H1 (cell line): ENCODE measurements around the gene IGSF9B. TPM values are rescaled to one million over a fixed set of nuclear protein-coding genes. Genes with fewer than 3 reads are reported as not detected.

ENCODE experiments used
- CTCF ChIA-PET: fragments of 300-600 bp; sonication (Branson Sonifier 250); formaldehyde crosslinking; loops from one replicate; lab custom pipeline; 2021; ENCODE audit not compliant: partially characterized antibody; lab: Charles Lee
- POLR2A ChIA-PET: fragments of 300-600 bp; sonication (Branson Sonifier 250); formaldehyde crosslinking; loops from one replicate; lab custom pipeline; 2021; ENCODE audit warnings: inconsistent platforms; ENCODE audit not compliant: partially characterized antibody; lab: Charles Lee
- DNase-seq, 2 experiments: peaks; one replicate each; pipeline versions ENCODE4 v3.0.0 to v3.0.0-alpha.2; 2010 to 2022; ENCODE audit warnings: low spot score in 2 of 2, low read depth in 1 of 2, mixed read lengths in 1 of 2
- FAIRE-seq: peaks from 2 replicates; lab custom pipeline; 2011; peaks lifted over from hg19 to GRCh38; lab: Jason Lieb, UNC
- H2AFZ ChIP-seq: 2 replicates; pipeline ENCODE4 v1.8.1; 2012; ENCODE audit warnings: low read length, inconsistent platforms
- H2AK5ac ChIP-seq: 2 replicates; pipeline ENCODE4 v1.6.1; 2013; ENCODE audit warnings: low read depth, low read length
- H2BK120ac ChIP-seq: replicated peaks from 2 replicates; pipeline ENCODE3; 2013; ENCODE audit warnings: low read depth, low read length, inconsistent platforms
- H2BK12ac ChIP-seq: 2 replicates; pipeline ENCODE4 v1.6.1; 2013; ENCODE audit warnings: low read depth, low read length
- H2BK15ac ChIP-seq: 2 replicates; pipeline ENCODE4 v1.6.1; 2013; ENCODE audit warnings: low read length
- H2BK20ac ChIP-seq: 2 replicates; pipeline ENCODE4 v1.6.1; 2013; ENCODE audit warnings: low read length
- H2BK5ac ChIP-seq: 2 replicates; pipeline ENCODE4 v1.6.1; 2013; ENCODE audit warnings: low read depth, low read length
- H3K14ac ChIP-seq: 2 replicates; pipeline ENCODE4 v1.6.1; 2013; ENCODE audit warnings: inconsistent platforms; ENCODE audit not compliant: insufficient read length
- H3K18ac ChIP-seq: 2 replicates; pipeline ENCODE4 v1.6.1; 2013; ENCODE audit warnings: low read length; ENCODE audit errors: extremely low read depth
- H3K23ac ChIP-seq: 2 replicates; pipeline ENCODE4 v1.6.1; 2013; ENCODE audit warnings: inconsistent platforms; ENCODE audit not compliant: insufficient read length
- H3K23me2 ChIP-seq: 2 replicates; pipeline ENCODE4 v1.6.1; 2013; ENCODE audit warnings: low read depth, low read length
- H3K27ac ChIP-seq: 2 replicates; pipeline ENCODE4 v1.6.1; 2011; ENCODE audit warnings: low read depth, low read length, inconsistent platforms
- H3K27me3 ChIP-seq, 4 experiments: replicated peaks in 1 of 4; 1 replicate in 1 of 4; 2 replicates in 3 of 4; pipeline versions ENCODE4 v1.6.1 to v1.8.1; 2011 to 2013; ENCODE audit warnings: low read length in 3 of 4, mild to moderate bottlenecking in 3 of 4, inconsistent platforms in 2 of 4, mixed read lengths in 2 of 4, moderate library complexity in 1 of 4; ENCODE audit not compliant: control insufficient read depth in 3 of 4, insufficient read depth in 3 of 4; ENCODE audit errors: extremely low read depth in 1 of 4
- H3K36me3 ChIP-seq, 4 experiments: 2 replicates each; pipeline versions ENCODE4 v1.6.1 to v1.8.1; 2011 to 2013; ENCODE audit warnings: mild to moderate bottlenecking in 4 of 4, low read length in 3 of 4, moderate library complexity in 2 of 4, control low read depth in 1 of 4, inconsistent platforms in 1 of 4; ENCODE audit not compliant: insufficient read depth in 4 of 4, control insufficient read depth in 2 of 4
- H3K4ac ChIP-seq: replicated peaks from 2 replicates; pipeline ENCODE3; 2013; ENCODE audit warnings: low read length, low read depth, mixed read lengths, inconsistent platforms; ENCODE audit not compliant: insufficient read length
- H3K4me1 ChIP-seq, 4 experiments: replicated peaks in 1 of 4; 1 replicate in 1 of 4; 2 replicates in 3 of 4; pipeline versions ENCODE4 v1.6.1 to v1.8.1; 2011 to 2013; ENCODE audit warnings: low read length in 3 of 4, inconsistent platforms in 2 of 4, mixed read lengths in 1 of 4; ENCODE audit not compliant: insufficient read depth in 4 of 4, control insufficient read depth in 3 of 4
- H3K4me2 ChIP-seq, 2 experiments: 2 replicates each; pipeline versions ENCODE4 v1.6.1 to v1.8.1; 2011 to 2013; ENCODE audit warnings: low read depth in 2 of 2, low read length in 2 of 2, control low read depth in 1 of 2, inconsistent platforms in 1 of 2, mild to moderate bottlenecking in 1 of 2; ENCODE audit not compliant: insufficient read depth in 1 of 2
- H3K4me3 ChIP-seq, 4 experiments: fragments of 200-600, 300-600 bp in 1 of 4; sonication (generic), shearing (Covaris generic), sonication (Bioruptor Twin) in 1 of 4; 2 replicates each; pipeline versions ENCODE4 v1.5.1 to v1.8.1; 2011 to 2016; ENCODE audit warnings: low read length in 4 of 4, low read depth in 3 of 4, control low read depth in 2 of 4, inconsistent platforms in 2 of 4, mild to moderate bottlenecking in 2 of 4, mixed read lengths in 1 of 4, moderate library complexity in 1 of 4; ENCODE audit not compliant: insufficient read depth in 2 of 4; ENCODE audit errors: extremely low read depth in 1 of 4
- H3K56ac ChIP-seq: replicated peaks from 2 replicates; pipeline ENCODE3; 2013; ENCODE audit warnings: low read depth, mild to moderate bottlenecking, mixed read lengths, low read length, inconsistent platforms; ENCODE audit not compliant: insufficient read length
- H3K79me1 ChIP-seq: 2 replicates; pipeline ENCODE4 v1.6.1; 2013; ENCODE audit warnings: low read depth, low read length, control low read depth
- H3K79me2 ChIP-seq, 2 experiments: 2 replicates each; pipeline versions ENCODE4 v1.6.1 to v1.8.1; 2012 to 2013; ENCODE audit warnings: low read length in 2 of 2, mild to moderate bottlenecking in 2 of 2, inconsistent platforms in 1 of 2; ENCODE audit not compliant: insufficient read depth in 2 of 2, control insufficient read depth in 1 of 2
- H3K9ac ChIP-seq, 4 experiments: replicated peaks in 1 of 4; 1 replicate in 1 of 4; 2 replicates in 3 of 4; pipeline versions ENCODE4 v1.6.1 to v1.8.1; 2011 to 2013; ENCODE audit warnings: low read depth in 3 of 4, low read length in 3 of 4, control low read depth in 2 of 4, mild to moderate bottlenecking in 2 of 4, moderate library complexity in 2 of 4, inconsistent platforms in 1 of 4; ENCODE audit errors: extremely low read depth in 1 of 4
- H3K9me3 ChIP-seq, 2 experiments: 2 replicates each; pipeline versions ENCODE4 v1.6.1 to v1.8.1; 2012 to 2013; ENCODE audit warnings: mild to moderate bottlenecking in 2 of 2, moderate library complexity in 2 of 2, control low read depth in 1 of 2, inconsistent platforms in 1 of 2, low read depth in 1 of 2, low read length in 1 of 2, mixed read lengths in 1 of 2; ENCODE audit not compliant: insufficient read depth in 2 of 2
- H4K20me1 ChIP-seq, 2 experiments: replicated peaks in 1 of 2; 2 replicates each; pipeline versions ENCODE3 to v1.8.1; 2011 to 2013; ENCODE audit warnings: inconsistent platforms in 2 of 2, low read length in 2 of 2, mild to moderate bottlenecking in 1 of 2; ENCODE audit not compliant: insufficient read depth in 2 of 2, control insufficient read depth in 1 of 2
- H4K5ac ChIP-seq: 2 replicates; pipeline ENCODE4 v1.6.1; 2013; ENCODE audit warnings: low read length, low read depth, mixed read lengths, inconsistent platforms; ENCODE audit not compliant: insufficient read length
- H4K8ac ChIP-seq: 2 replicates; pipeline ENCODE4 v1.8.0; 2013; ENCODE audit warnings: mild to moderate bottlenecking, moderate library complexity, low read length, inconsistent platforms; ENCODE audit not compliant: insufficient read depth; ENCODE audit errors: extremely low read depth
- H4K91ac ChIP-seq: replicated peaks from 2 replicates; pipeline ENCODE3; 2013; ENCODE audit warnings: low read length, mixed read lengths, inconsistent platforms; ENCODE audit not compliant: insufficient read length
- ASH2L ChIP-seq: fragments of 200-600, 300-600 bp; sonication (generic); IDR thresholded peaks from one replicate; pipeline ENCODE4 v1.7.1; 2017; ENCODE audit warnings: low read length
- ATF2 ChIP-seq: IDR thresholded peaks from 2 replicates; pipeline ENCODE4 v1.6.1; 2012; ENCODE audit warnings: low read length, inconsistent platforms
- HDAC2 ChIP-seq, 2 experiments: fragments of 300-600 bp in 1 of 2; sonication (generic) in 1 of 2; IDR thresholded peaks; 2 replicates each; pipeline ENCODE4 v1.6.1; 2011 to 2012; ENCODE audit warnings: low read depth in 2 of 2, low read length in 2 of 2, mild to moderate bottlenecking in 2 of 2, moderate library complexity in 2 of 2, borderline replicate concordance in 1 of 2, inconsistent platforms in 1 of 2
- JUND ChIP-seq: IDR thresholded peaks from 2 replicates; pipeline ENCODE4 v1.6.1; 2011; ENCODE audit warnings: mild to moderate bottlenecking, improper control_type of control experiment, low read length
- SP1 ChIP-seq: IDR thresholded peaks from 2 replicates; pipeline ENCODE4 v1.6.1; 2011; ENCODE audit warnings: low read depth, low read length
- SRF ChIP-seq: IDR thresholded peaks from 2 replicates; pipeline ENCODE4 v1.6.1; 2011; ENCODE audit warnings: mild to moderate bottlenecking, low read depth, low read length, moderate library complexity
- SUZ12 ChIP-seq: fragments of 200-600 bp; sonication (generic); IDR thresholded peaks from 2 replicates; pipeline ENCODE4 v1.6.1; 2012; ENCODE audit warnings: mild to moderate bottlenecking, inconsistent platforms, low read length, moderate library complexity, mixed read lengths
- TAF7 ChIP-seq: optimal IDR thresholded peaks from 2 replicates; pipeline ENCODE3; 2011; ENCODE audit warnings: low read depth, mild to moderate bottlenecking, inconsistent platforms, low read length, moderate library complexity, borderline replicate concordance
- TCF12 ChIP-seq: IDR thresholded peaks from 2 replicates; pipeline ENCODE4 v1.6.1; 2011; ENCODE audit warnings: low read depth, mild to moderate bottlenecking, low read length
- WGBS, 2 experiments: shearing (Covaris generic) in 1 of 2; methylation state at CpG; one replicate each; pipeline versions ENCODE4 v1.1.6 to v1.1.7; 2013 to 2015; ENCODE audit warnings: low lambda C conversion rate in 2 of 2, mixed read lengths in 2 of 2, inconsistent platforms in 1 of 2, low coverage in 1 of 2, missing lambda C conversion rate in 1 of 2; ENCODE audit not compliant: insufficient replicate concordance in 2 of 2, insufficient coverage in 1 of 2, insufficient read length in 1 of 2; ENCODE audit errors: extremely low coverage in 1 of 2, missing lambda C conversion rate in 1 of 2; 5-methylcytosine and 5-hydroxymethylcytosine counted together
- polyA plus RNA-seq, 7 experiments: library from polyadenylated mRNA; depleted of rRNA in 3 of 7; stranded (reverse) in 5 of 7; unstranded in 2 of 7; fragments of >200 nt in 5 of 7; fragments of 200-250 nt in 2 of 7; gene quantifications; 1 replicate in 5 of 7; 2 replicates in 1 of 7; 4 replicates in 1 of 7; pipeline versions ENCODE4 v1.2.1 to v1.2.3, GENCODE V29; 2011 to 2013; ENCODE audit warnings: missing spikeins in 2 of 7, mixed read lengths in 2 of 7
- total RNA-seq: library from RNA; stranded (reverse); fragmentation: NEBNext Ultra II Directional; extraction: Animal tissue kit (Norgen Biotek cat#: 25700); gene quantifications from 2 replicates; pipeline ENCODE4 v1.2.1, GENCODE V29; 2021

IGSF9B gene
- total and polyA plus RNA-seq, 2 of the 8 experiments (the other 6 are each of a cell fraction or from before 2014, with no cell fraction given), result 16.5 to 49.2 TPM

- no peak overlapping the region for H3K56ac ChIP-seq
- H3K9me3 ChIP-seq, result no peaks in the 10 kb centered on the region
- DNase-seq (peak in 1 of 2 experiments; percentile 78), FAIRE-seq (peak; percentile 90)
- H2BK120ac ChIP-seq, result no peak overlapping the region
- H3K4me2 ChIP-seq, result no peak overlapping the region; a peak in 1 of 4 replicates
- H2AFZ ChIP-seq, result no peak overlapping the region
- 73% methylated on average over 16 of the region's 17 CpGs; no CpG with 5 or more reads in 1 of the 2 experiments for WGBS, 2 experiments
- ChIA-PET CTCF (interaction anchor here (1.0 to 1.9 kb wide), 4 partner anchors 17 to 63 kb away, joined by 3 to 4 read pairs (median 4); no protein-coding TSS in a partner anchor), POLR2A (interaction anchor here (0.7 kb wide), 1 partner anchor 22 kb away, joined by 3 read pairs; no protein-coding TSS in a partner anchor)
- H3K18ac ChIP-seq, result no peak overlapping the region
- no peak overlapping the region for H4K91ac ChIP-seq
- H2AK5ac ChIP-seq, result no peak overlapping the region
- 0 out of 2 replicates have a peak overlapping the region, but pooled peaks have one; percentile 65 for H2BK12ac ChIP-seq
- no peaks in the 10 kb centered on the region for H3K79me2 ChIP-seq
- peaks cover 7% of the 10 kb centered on the region; the same call in 1 of the 2 replicates for H3K79me1 ChIP-seq
- peaks cover 0 to 11% of the 10 kb centered on the region in 2 experiments for H4K20me1 ChIP-seq
- no peak overlapping the region for H3K14ac ChIP-seq
- no peak overlapping the region for H3K27ac ChIP-seq
- H2BK20ac ChIP-seq, result no peak overlapping the region
- H3K4ac ChIP-seq, result no peak overlapping the region
- H3K27me3 ChIP-seq, result no peaks in the 10 kb centered on the region
- H2BK5ac ChIP-seq, result no peak overlapping the region
- no peak overlapping the region for H2BK15ac ChIP-seq
- no peak overlapping the region for H4K8ac ChIP-seq
- H3K4me3 ChIP-seq, result no peak overlapping the region
- H4K5ac ChIP-seq, result no peak overlapping the region
- no peak overlapping the region for H3K23ac ChIP-seq
- peaks cover 7 to 18% (median 11%) of the 10 kb centered on the region in 4 experiments for H3K4me1 ChIP-seq
- peaks cover 11% of the 10 kb centered on the region for H3K23me2 ChIP-seq
- H3K9ac ChIP-seq, result no peak overlapping the region
- peaks cover 0 to 6% (median 0%) of the 10 kb centered on the region in 4 experiments; a peak in 2 of 8 replicates for H3K36me3 ChIP-seq
- TF ChIP-seq ATF2 (no peak), JUND (0 out of 2 replicates have a peak, but pooled peaks have one; percentile 14), SUZ12 (no peak), SRF (no peak), SP1 (no peak), TAF7 (peak; percentile 19), ASH2L (no peak), TCF12 (peak; percentile 85; the same call in 1 of the 2 replicates), HDAC2 (IDR thresholded peaks at IDR 0.05; ENCODE audit: borderline replicate concordance in 1 of 2, low read depth in 2 of 2, low read length in 2 of 2) (no peak)
Observed at GRCh38 chr11:133898031-133898769, 58.6 kb downstream of the IGSF9B start.
